OCI-LY7 (cell line): Measurements from ENCODE around the gene LRP1B.

ENCODE experiments used
- CTCF ChIP-seq: fragments of 200-600 bp; sonication (generic); conservative IDR thresholded peaks from 2 replicates; pipeline ENCODE4 v1.5.1; 2014; ENCODE audit warnings: mild to moderate bottlenecking, antibody characterized with exemption, low read length, moderate library complexity, mixed read lengths
- EZH2phosphoT487 ChIP-seq: fragments of 200-600 bp; sonication (generic); IDR thresholded peaks from 2 replicates; pipeline ENCODE4 v1.6.1; 2018; ENCODE audit warnings: low read depth, borderline replicate concordance, mild to moderate bottlenecking, mixed run types, antibody characterized with exemption, low read length, moderate library complexity, mixed read lengths

DNA sequence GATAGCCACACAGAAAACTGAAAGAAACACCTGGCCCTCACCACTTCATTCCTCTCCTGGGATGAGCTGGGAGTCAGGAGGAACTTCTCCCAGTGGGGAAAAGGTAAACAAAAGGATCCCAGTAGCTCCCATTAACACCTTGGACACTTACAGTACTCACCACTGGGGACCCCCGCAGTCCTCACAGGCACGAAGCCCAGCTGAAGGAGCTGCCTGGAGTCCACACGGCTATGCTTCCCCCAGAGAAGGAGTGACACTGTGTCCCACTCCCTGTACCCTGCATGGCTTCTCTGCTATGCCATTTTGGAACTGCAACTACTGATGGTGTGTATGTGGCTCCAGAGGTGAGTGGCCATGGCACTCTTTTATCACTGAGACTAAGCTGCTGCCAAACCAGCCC lies 1565.1 kb downstream of the LRP1B start:
- TF ChIP-seq CTCF = no peak
- TF ChIP-seq EZH2phosphoT487 = no peak
